Stimulated activated CD4-positive, alpha-beta T cell treated with anti-CD3 and anti-CD28 coated beads, Interleukin-4, amount 100 ng/mL, for 1 hour (primary cell): ENCODE measurements around the gene ZNF300.
"Not testable (repeated sequence)": the region's sequence is repeated elsewhere in the genome, so short reads cannot be mapped to it uniquely, and the experiment has no call there.

ENCODE experiments used
- DNase-seq: peaks from one replicate; pipeline ENCODE4 v3.0.0-alpha.2; 2020

Gene ZNF300

GRCh38 chr5:150845185-150845859, 59.5 kb downstream of the ZNF300 start:
- DNase-seq, result not testable (repeated sequence)
